Stomach smooth muscle (tissue), 2 donors: Measurements from ENCODE around the gene TGM2.

Source experiments
- H3K27ac ChIP-seq: one replicate; pipeline ENCODE4 v1.7.0; 2013; ENCODE audit warnings: mild to moderate bottlenecking, low read length, inconsistent platforms
- H3K27me3 ChIP-seq, 2 donors: one replicate each; pipeline ENCODE4 v1.7.0; 2013; ENCODE audit warnings: low read length in 2 of 2; ENCODE audit not compliant: insufficient read depth in 2 of 2, control insufficient read depth in 1 of 2
- H3K36me3 ChIP-seq, 2 donors: one replicate each; pipeline ENCODE4 v1.7.0; 2013; ENCODE audit warnings: low read length in 2 of 2; ENCODE audit not compliant: control insufficient read depth in 2 of 2, insufficient read depth in 2 of 2
- H3K4me1 ChIP-seq: one replicate; pipeline ENCODE4 v1.7.0; 2013; ENCODE audit warnings: low read length; ENCODE audit not compliant: control insufficient read depth, insufficient read depth
- H3K4me3 ChIP-seq, 2 donors: one replicate each; pipeline ENCODE4 v1.7.0; 2013; ENCODE audit warnings: low read length in 2 of 2
- H3K9ac ChIP-seq, 2 donors: one replicate each; pipeline ENCODE4 v1.7.0; 2013; ENCODE audit warnings: low read length in 2 of 2, mild to moderate bottlenecking in 1 of 2
- H3K9me3 ChIP-seq, 2 donors: one replicate each; pipeline ENCODE4 v1.7.0; 2013; ENCODE audit warnings: low read length in 2 of 2; ENCODE audit not compliant: control insufficient read depth in 2 of 2
- donor health status: healthy.
- donor health status: Pancreatic carcinoma.

TGM2 gene

GRCh38 chr20:38150335-38151170 is 14.5 kb downstream of the TGM2 start:
- no peak overlapping the region for H3K4me3 ChIP-seq
- H3K27me3 ChIP-seq: no peaks in the 10 kb centered on the region
- H3K9me3 ChIP-seq: no peaks in the 10 kb centered on the region
- H3K36me3 ChIP-seq: peaks cover 25 to 46% of the 10 kb centered on the region in 2 donors
- peaks cover 25% of the 10 kb centered on the region for H3K4me1 ChIP-seq
- no peak overlapping the region for H3K9ac ChIP-seq
- no peak overlapping the region for H3K27ac ChIP-seq

- Histone ChIP-seq H3K4me3 (no peak overlapping the region), H3K4me1 (peaks cover 43% of the 10 kb centered on the region), H3K36me3 (peaks cover 25 to 42% of the 10 kb centered on the region in 2 donors), H3K27ac (peak overlapping the region; percentile 6), H3K9me3 (no peaks in the 10 kb centered on the region), H3K9ac (no peak overlapping the region), H3K27me3 (no peaks in the 10 kb centered on the region)
Measured at GRCh38 chr20:38148328-38149102, 16.6 kb downstream of the TGM2 start.

GRCh38 chr20:38147751-38148150 is 17.3 kb downstream of the TGM2 start:
- H3K4me1 ChIP-seq: peaks cover 44% of the 10 kb centered on the region
- peaks cover 25 to 44% of the 10 kb centered on the region in 2 donors for H3K36me3 ChIP-seq
- H3K27ac ChIP-seq: no peak overlapping the region
- no peak overlapping the region for H3K4me3 ChIP-seq
- H3K9me3 ChIP-seq: no peaks in the 10 kb centered on the region
- H3K9ac ChIP-seq: no peak overlapping the region
- H3K27me3 ChIP-seq: no peaks in the 10 kb centered on the region

GRCh38 chr20:38147163-38147562 is 17.9 kb downstream of the TGM2 start:
- Histone ChIP-seq H3K27me3 (no peaks in the 10 kb centered on the region), H3K9me3 (no peaks in the 10 kb centered on the region), H3K4me1 (peaks cover 40% of the 10 kb centered on the region), H3K4me3 (no peak overlapping the region), H3K36me3 (peaks cover 25 to 44% of the 10 kb centered on the region in 2 donors), H3K9ac (no peak overlapping the region), H3K27ac (no peak overlapping the region)

- Histone ChIP-seq H3K9me3 (no peaks in the 10 kb centered on the region), H3K27me3 (no peaks in the 10 kb centered on the region), H3K4me3 (no peak overlapping the region), H3K9ac (no peak overlapping the region), H3K4me1 (peaks cover 35% of the 10 kb centered on the region), H3K36me3 (peaks cover 25 to 46% of the 10 kb centered on the region in 2 donors), H3K27ac (no peak overlapping the region)
Measured at GRCh38 chr20:38146628-38147027, 18.4 kb downstream of the TGM2 start.

GRCh38 chr20:38146156-38146555 is 18.9 kb downstream of the TGM2 start:
- H3K9me3 ChIP-seq: no peaks in the 10 kb centered on the region
- peaks cover 30% of the 10 kb centered on the region for H3K4me1 ChIP-seq
- no peak overlapping the region for H3K27ac ChIP-seq
- H3K36me3 ChIP-seq: peaks cover 25 to 46% of the 10 kb centered on the region in 2 donors
- H3K9ac ChIP-seq: no peak overlapping the region
- no peaks in the 10 kb centered on the region for H3K27me3 ChIP-seq
- H3K4me3 ChIP-seq: no peak overlapping the region

GRCh38 chr20:38145729-38146075 is 19.4 kb downstream of the TGM2 start:
- no peak overlapping the region for H3K9ac ChIP-seq
- H3K27ac ChIP-seq: peak overlapping the region; percentile 89
- peaks cover 30% of the 10 kb centered on the region for H3K4me1 ChIP-seq
- H3K27me3 ChIP-seq: no peaks in the 10 kb centered on the region
- peaks cover 26 to 42% of the 10 kb centered on the region in 2 donors for H3K36me3 ChIP-seq
- H3K4me3 ChIP-seq: no peak overlapping the region
- H3K9me3 ChIP-seq: no peaks in the 10 kb centered on the region

GRCh38 chr20:38144974-38145728 is 19.9 kb downstream of the TGM2 start:
- no peaks in the 10 kb centered on the region for H3K9me3 ChIP-seq
- peak overlapping the region; percentile 21 to 66 for H3K9ac ChIP-seq
- H3K4me1 ChIP-seq: peaks cover 30% of the 10 kb centered on the region
- no peaks in the 10 kb centered on the region for H3K27me3 ChIP-seq
- peaks cover 23 to 42% of the 10 kb centered on the region in 2 donors for H3K36me3 ChIP-seq
- H3K27ac ChIP-seq: peak overlapping the region; percentile 89
- H3K4me3 ChIP-seq: no peak overlapping the region

- peak overlapping the region; percentile 55 to 66 for H3K9ac ChIP-seq
Measured at GRCh38 chr20:38144598-38144973, 20.5 kb downstream of the TGM2 start.

More at GRCh38 chr20:38144598-38144973, 20.5 kb downstream of the TGM2 start:
- peak overlapping the region in 1 of 2 donors; percentile 15 for H3K4me3 ChIP-seq
- peak overlapping the region; percentile 89 for H3K27ac ChIP-seq
- H3K4me1 ChIP-seq: peaks cover 30% of the 10 kb centered on the region
- no peaks in the 10 kb centered on the region for H3K27me3 ChIP-seq
- peaks cover 26 to 42% of the 10 kb centered on the region in 2 donors for H3K36me3 ChIP-seq
- H3K9me3 ChIP-seq: no peaks in the 10 kb centered on the region
